Stomach (tissue), 4 donors: Measurements from ENCODE around the gene TTF2.

Experiments used
- CTCF ChIP-seq, 7 experiments: fragments of 450-650 bp in 4 of 7; fragments of 200-600 bp in 3 of 7; sonication (generic) in 3 of 7; IDR thresholded peaks; one replicate each; pipeline ENCODE4 v1.5.1; 2016 to 2019; ENCODE audit warnings: antibody characterized with exemption in 7 of 7, control low read depth in 2 of 7, mild to moderate bottlenecking in 1 of 7
- EP300 ChIP-seq: sonication (generic); formaldehyde crosslinking; IDR thresholded peaks from one replicate; pipeline ENCODE4 v1.6.1; 2017; ENCODE audit warnings: antibody characterized with exemption

DNA sequence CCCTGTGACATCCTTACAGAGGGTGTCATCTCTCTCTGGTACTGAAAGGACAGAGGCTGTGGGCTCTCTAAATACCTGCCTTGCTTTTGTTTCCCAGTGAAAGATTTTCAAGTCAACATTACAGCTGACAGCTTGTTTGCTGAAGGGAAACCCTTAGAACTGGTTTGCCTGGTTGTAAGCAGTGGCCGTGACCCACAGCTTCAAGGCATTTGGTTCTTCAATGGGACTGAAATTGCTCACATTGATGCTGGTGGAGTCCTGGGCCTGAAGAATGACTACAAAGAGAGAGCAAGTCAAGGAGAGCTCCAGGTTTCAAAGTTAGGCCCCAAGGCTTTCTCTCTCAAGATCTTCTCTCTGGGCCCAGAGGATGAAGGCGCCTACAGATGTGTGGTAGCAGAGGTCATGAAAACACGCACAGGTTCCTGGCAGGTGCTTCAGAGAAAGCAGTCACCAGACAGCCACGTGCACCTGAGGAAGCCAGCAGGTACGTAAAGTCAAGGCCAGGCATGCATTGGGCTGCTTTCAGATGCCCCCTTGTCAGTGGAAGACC lies 46.7 kb upstream of the TTF2 start:
- TF ChIP-seq EP300 (no peak), CTCF (IDR thresholded peaks at IDR 0.05) (no peak)
